ENCODE results near the gene GMPPA.

GMPPA gene

DNA sequence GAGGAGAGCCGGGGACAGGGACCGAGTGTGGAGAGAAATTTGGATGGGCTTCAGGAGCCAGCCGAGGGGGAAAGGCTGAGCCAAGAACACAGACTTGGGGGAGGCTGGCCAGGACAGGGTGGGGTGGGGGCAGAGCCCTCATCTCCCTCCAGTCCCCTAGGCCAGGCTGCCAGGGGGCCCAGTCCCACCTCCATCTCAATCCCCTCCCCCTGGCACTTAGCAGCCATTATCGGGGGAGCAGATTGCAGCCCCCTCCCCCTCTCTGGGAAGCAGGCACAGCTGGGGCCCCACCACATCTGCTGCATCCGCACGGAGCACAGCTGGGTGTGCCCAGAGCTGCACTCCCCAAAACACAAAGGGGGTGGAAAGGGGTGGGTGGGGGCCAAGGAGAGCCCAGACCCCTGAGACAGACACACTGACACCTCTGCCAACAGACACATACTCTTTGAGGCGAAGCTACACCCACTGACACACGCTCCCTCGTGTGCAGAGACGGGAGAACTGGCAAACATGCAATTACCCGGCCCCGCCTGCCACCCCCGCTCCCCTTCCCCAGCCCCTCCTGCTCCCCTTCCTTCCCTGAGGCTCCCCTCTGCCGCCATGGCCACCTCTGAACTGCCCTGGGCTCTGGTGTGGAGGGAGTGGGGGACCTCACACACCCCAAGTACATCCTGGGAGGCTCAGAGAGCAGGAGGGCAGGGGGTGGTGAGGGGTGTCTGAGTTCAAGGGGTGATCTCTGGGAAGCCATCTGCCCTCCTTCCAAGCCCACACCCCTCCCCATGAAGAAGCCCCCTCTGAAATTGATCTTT, 10.5 kb downstream of the GMPPA start:
- H3K27me3 ChIP-seq (ENCODE audit: insufficient read depth, insufficient read length), result peaks cover 26% of the 10 kb centered on the region
- no peaks in the 10 kb centered on the region for H3K9me3 ChIP-seq (ENCODE audit: insufficient read depth, low read length)
- peaks cover 42% of the 10 kb centered on the region for H3K4me1 ChIP-seq (ENCODE audit: insufficient read depth, insufficient read length)
- TF ChIP-seq YY1 (IDR thresholded peaks at IDR 0.05; ENCODE audit: insufficient read depth, insufficient read length), result no peak
- peak overlapping the region; percentile 65 for H3K9ac ChIP-seq (ENCODE audit: insufficient read length, low read depth)
- peak overlapping the region; percentile 37 for H3K4me3 ChIP-seq (ENCODE audit: insufficient read length, low read depth)
- no peak for DNase-seq (ENCODE audit: low read depth, low spot score)
- peaks cover 38% of the 10 kb centered on the region for H3K36me3 ChIP-seq (ENCODE audit: insufficient read depth, insufficient read length, low read length)

DNA sequence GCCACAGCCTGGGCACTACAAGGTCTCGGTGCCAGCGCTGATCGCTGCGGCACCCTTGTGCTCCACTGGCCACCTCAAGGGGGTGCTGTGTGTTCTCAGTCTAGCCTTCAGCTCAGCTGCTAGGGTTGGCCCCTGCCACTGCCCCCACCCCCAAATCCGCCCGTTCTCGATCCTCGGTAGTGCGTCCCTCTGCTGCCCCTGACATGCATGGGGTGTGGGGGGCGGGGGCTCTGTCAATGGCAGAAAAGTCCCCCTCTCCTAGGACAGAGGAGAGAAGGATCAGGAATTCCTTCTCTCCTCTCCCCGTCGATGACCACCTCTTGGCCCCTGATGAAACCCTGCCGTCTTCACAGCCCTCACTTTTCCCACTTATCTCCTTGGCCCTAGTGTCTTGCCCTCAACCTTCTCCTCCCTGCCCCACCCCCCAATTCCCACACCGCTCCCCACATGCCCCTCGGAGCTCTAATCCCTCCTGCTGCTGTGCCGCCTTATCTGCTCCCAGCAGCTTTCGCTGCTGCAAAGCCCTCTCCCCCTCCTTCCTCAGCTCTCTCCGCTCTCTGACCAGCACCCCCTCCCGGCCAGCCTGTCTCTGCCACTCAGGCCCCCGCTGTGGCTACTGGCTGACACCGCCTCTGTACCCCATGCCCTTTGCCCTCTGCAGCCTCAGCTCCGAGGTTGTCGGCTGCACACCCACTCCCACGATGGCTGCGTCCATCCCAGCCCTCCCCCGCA, 11.3 kb downstream of the GMPPA start:
- H3K4me3 ChIP-seq (ENCODE audit: insufficient read length, low read depth), result peak overlapping the region; percentile 37

DNA sequence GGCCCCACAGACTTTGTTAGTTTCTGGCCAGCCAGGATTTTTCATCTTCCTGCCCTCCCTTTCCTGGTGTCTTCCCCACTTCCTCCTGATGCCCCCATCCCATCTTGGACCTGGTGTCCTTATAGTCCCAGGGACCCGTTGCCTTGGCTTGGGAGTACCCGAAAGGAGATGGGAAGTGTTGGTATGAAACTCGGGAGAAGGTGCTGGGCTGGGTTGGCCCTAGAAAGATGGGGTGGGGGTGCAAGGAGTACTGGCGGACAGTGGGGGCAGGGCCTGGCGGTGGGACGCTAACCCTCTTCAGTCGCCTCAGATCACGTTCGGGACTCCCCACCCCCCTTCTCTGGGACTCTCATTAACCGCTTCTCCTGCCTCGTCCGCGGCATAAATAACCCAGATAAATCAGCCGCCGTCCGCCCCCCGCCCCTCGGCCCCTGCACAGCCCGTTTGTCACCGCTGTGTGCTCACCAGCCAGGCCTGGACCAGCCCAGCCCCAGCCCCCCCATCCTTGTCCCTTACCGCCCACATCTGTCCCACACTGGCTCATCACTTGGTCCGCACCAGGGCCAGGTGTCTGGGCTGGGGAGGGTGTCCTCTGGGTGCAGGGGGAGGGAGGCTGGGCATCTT, 11.9 kb downstream of the GMPPA start:
- H3K27me3 ChIP-seq (ENCODE audit: insufficient read depth, insufficient read length), result peaks cover 40% of the 10 kb centered on the region
- no peaks in the 10 kb centered on the region for H3K9me3 ChIP-seq (ENCODE audit: insufficient read depth, low read length)
- TF ChIP-seq YY1 (IDR thresholded peaks at IDR 0.05; ENCODE audit: insufficient read depth, insufficient read length) (no peak), SUZ12 (IDR thresholded peaks at IDR 0.05; ENCODE audit: extremely low read depth, insufficient read depth, insufficient read length) (no peak), ZNF274 (IDR thresholded peaks at IDR 0.05; ENCODE audit: low read depth, low read length) (no peak)
- peaks cover 44% of the 10 kb centered on the region for H3K4me1 ChIP-seq (ENCODE audit: insufficient read depth, insufficient read length)
- H3K4me3 ChIP-seq (ENCODE audit: insufficient read length, low read depth), result no peak overlapping the region
- peak overlapping the region; percentile 53 for H3K9ac ChIP-seq (ENCODE audit: insufficient read length, low read depth)
- H3K36me3 ChIP-seq (ENCODE audit: insufficient read depth, insufficient read length, low read length), result peaks cover 23% of the 10 kb centered on the region
- DNase-seq (ENCODE audit: low read depth, low spot score), result no peak

More for the DNA sequence above, 11.3 kb downstream of the GMPPA start:
- TF ChIP-seq ZNF274 (IDR thresholded peaks at IDR 0.05; ENCODE audit: low read depth, low read length) (no peak), YY1 (IDR thresholded peaks at IDR 0.05; ENCODE audit: insufficient read depth, insufficient read length) (no peak), SUZ12 (IDR thresholded peaks at IDR 0.05; ENCODE audit: extremely low read depth, insufficient read depth, insufficient read length) (no peak)
- no peaks in the 10 kb centered on the region for H3K9me3 ChIP-seq (ENCODE audit: insufficient read depth, low read length)
- H3K36me3 ChIP-seq (ENCODE audit: insufficient read depth, insufficient read length, low read length), result peaks cover 30% of the 10 kb centered on the region
- peak overlapping the region; percentile 65 for H3K9ac ChIP-seq (ENCODE audit: insufficient read length, low read depth)
- no peak for DNase-seq (ENCODE audit: low read depth, low spot score)
- peaks cover 44% of the 10 kb centered on the region for H3K4me1 ChIP-seq (ENCODE audit: insufficient read depth, insufficient read length)
- H3K27me3 ChIP-seq (ENCODE audit: insufficient read depth, insufficient read length), result peaks cover 33% of the 10 kb centered on the region

DNA sequence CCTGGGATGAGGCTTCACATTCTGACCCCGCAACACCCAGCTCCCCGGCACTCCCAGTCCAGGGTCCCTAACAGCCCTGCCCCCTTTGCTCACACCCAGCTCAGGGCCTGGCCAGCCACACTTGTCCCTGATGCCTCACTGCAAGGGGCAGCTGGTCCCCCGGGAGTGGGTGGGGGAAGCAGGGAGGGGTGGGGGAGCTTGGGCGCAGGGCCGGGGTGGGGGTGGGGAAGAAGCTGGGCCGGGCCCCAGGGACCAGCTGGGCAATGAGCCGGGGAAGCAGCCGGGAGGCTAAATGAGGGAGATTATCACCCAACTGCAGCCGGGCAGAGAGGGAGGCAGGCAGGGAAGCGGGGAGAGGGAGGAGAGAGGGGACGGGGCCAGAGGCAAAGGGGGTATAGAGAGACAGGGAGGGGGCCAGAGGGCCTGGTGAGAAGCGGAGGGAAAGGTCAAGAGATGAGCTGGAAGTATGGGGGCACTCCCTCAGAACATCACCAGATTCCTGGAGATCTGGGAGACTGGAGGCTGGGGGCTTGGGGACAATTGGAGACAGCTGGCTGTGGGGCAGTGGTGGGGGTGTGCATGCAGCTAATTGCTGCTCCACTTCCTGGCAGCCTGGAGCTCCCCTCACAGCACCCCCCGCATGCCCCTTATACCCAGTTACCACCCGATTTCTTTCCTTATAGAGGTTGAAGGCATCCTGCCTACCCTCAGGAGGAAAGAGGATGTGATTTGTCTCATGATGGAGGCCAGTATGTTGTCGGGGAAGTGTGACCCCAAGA, 13.0 kb downstream of the GMPPA start:
- TF ChIP-seq ZNF274 (IDR thresholded peaks at IDR 0.05; ENCODE audit: low read depth, low read length), result no peak
- TF ChIP-seq SUZ12 (IDR thresholded peaks at IDR 0.05; ENCODE audit: extremely low read depth, insufficient read depth, insufficient read length), result no peak
- TF ChIP-seq YY1 (IDR thresholded peaks at IDR 0.05; ENCODE audit: insufficient read depth, insufficient read length), result no peak
- Histone ChIP-seq H3K4me1 (ENCODE audit: insufficient read depth, insufficient read length) (peaks cover 39% of the 10 kb centered on the region), H3K9ac (ENCODE audit: insufficient read length, low read depth) (no peak overlapping the region), H3K9me3 (ENCODE audit: insufficient read depth, low read length) (no peaks in the 10 kb centered on the region), H3K4me3 (ENCODE audit: insufficient read length, low read depth) (no peak overlapping the region), H3K36me3 (ENCODE audit: insufficient read depth, insufficient read length, low read length) (peaks cover 12% of the 10 kb centered on the region), H3K27me3 (ENCODE audit: insufficient read depth, insufficient read length) (peaks cover 51% of the 10 kb centered on the region)
- no peak for DNase-seq (ENCODE audit: low read depth, low spot score)

DNA sequence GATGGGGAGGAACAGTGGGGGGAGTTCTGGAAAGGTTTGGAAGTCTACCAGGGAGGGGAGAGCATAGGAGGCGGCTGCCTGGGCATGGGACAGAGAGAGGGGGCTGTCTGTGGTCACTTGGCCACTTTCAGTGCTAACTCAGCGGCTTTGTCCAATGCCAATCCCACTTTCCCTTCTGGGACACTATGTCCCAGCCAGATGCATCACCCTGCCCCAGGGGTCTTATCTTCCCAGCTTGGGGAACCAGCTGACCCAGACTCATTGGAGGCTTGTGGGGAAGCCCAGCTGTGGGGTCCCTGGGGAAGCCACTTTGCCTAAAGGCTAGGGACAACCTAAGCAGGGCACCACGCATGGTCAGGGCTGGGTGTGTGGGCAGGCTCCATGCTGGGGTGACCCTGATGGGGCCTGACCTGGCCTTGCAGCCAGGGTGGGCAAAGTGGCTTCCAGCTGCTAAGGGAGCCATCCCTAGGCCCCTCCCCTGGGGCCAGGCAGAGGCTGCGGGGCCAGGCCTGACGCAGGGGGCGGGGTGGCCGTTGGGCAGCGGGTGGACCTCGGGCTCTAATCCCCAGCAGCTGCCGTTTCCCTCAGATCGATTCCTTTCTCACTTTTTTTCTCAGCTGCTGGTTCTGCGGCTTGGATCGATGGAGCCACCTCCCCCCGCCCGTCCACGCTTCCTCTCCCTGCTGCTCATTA, 14.0 kb downstream of the GMPPA start:
- Histone ChIP-seq H3K9ac (ENCODE audit: insufficient read length, low read depth) (peak overlapping the region; percentile 36), H3K4me3 (ENCODE audit: insufficient read length, low read depth) (no peak overlapping the region), H3K27me3 (ENCODE audit: insufficient read depth, insufficient read length) (peaks cover 61% of the 10 kb centered on the region), H3K36me3 (ENCODE audit: insufficient read depth, insufficient read length, low read length) (peaks cover 6% of the 10 kb centered on the region), H3K9me3 (ENCODE audit: insufficient read depth, low read length) (no peaks in the 10 kb centered on the region), H3K4me1 (ENCODE audit: insufficient read depth, insufficient read length) (peaks cover 31% of the 10 kb centered on the region)
- DNase-seq (ENCODE audit: low read depth, low spot score), result no peak
- TF ChIP-seq SUZ12 (IDR thresholded peaks at IDR 0.05; ENCODE audit: extremely low read depth, insufficient read depth, insufficient read length) (no peak), ZNF274 (IDR thresholded peaks at IDR 0.05; ENCODE audit: low read depth, low read length) (no peak), YY1 (IDR thresholded peaks at IDR 0.05; ENCODE audit: insufficient read depth, insufficient read length) (no peak)

DNA sequence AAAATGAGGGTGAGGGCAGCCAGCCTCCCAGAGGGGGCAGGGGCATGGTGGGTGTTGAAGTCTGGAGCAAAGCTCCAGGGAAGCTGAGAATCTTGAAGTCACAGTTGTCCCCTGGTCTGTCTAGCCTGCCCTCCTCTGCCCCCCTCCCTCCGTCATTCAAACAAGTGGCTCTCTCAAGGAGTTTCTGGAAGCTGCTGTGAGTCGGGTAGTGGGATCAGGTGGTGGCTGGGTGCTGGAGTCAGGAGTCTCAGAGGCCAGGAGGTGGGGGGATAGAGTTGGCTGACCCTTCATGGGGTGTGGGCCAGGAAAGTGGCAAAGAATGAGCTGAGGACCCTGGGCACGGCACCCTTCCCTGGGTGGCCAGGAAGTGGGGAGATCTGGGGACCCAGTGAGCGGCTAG, 15.1 kb downstream of the GMPPA start:
- Histone ChIP-seq H3K4me3 (ENCODE audit: insufficient read length, low read depth) (no peak overlapping the region), H3K4me1 (ENCODE audit: insufficient read depth, insufficient read length) (peaks cover 28% of the 10 kb centered on the region), H3K9me3 (ENCODE audit: insufficient read depth, low read length) (no peaks in the 10 kb centered on the region), H3K27me3 (ENCODE audit: insufficient read depth, insufficient read length) (peaks cover 70% of the 10 kb centered on the region), H3K9ac (ENCODE audit: insufficient read length, low read depth) (peak overlapping the region; percentile 51), H3K36me3 (ENCODE audit: insufficient read depth, insufficient read length, low read length) (no peaks in the 10 kb centered on the region)
- no peak for DNase-seq (ENCODE audit: low read depth, low spot score)
- no peak for TF ChIP-seq YY1 (IDR thresholded peaks at IDR 0.05; ENCODE audit: insufficient read depth, insufficient read length)
